Smooth muscle cell of the pulmonary artery (primary cell): ENCODE measurements around the gene MST1R. TPM values are rescaled to one million over a fixed set of nuclear protein-coding genes. Genes with fewer than 3 reads are reported as not detected.

Source experiments
- total RNA-seq: library from RNA; depleted of rRNA; stranded (reverse); fragments of >200 nt; gene quantifications from 2 replicates; pipeline ENCODE4 v1.2.3, GENCODE V29; 2014

The MST1R gene
- 0.79 and 1.4 TPM in 2 replicates for total RNA-seq

DNA sequence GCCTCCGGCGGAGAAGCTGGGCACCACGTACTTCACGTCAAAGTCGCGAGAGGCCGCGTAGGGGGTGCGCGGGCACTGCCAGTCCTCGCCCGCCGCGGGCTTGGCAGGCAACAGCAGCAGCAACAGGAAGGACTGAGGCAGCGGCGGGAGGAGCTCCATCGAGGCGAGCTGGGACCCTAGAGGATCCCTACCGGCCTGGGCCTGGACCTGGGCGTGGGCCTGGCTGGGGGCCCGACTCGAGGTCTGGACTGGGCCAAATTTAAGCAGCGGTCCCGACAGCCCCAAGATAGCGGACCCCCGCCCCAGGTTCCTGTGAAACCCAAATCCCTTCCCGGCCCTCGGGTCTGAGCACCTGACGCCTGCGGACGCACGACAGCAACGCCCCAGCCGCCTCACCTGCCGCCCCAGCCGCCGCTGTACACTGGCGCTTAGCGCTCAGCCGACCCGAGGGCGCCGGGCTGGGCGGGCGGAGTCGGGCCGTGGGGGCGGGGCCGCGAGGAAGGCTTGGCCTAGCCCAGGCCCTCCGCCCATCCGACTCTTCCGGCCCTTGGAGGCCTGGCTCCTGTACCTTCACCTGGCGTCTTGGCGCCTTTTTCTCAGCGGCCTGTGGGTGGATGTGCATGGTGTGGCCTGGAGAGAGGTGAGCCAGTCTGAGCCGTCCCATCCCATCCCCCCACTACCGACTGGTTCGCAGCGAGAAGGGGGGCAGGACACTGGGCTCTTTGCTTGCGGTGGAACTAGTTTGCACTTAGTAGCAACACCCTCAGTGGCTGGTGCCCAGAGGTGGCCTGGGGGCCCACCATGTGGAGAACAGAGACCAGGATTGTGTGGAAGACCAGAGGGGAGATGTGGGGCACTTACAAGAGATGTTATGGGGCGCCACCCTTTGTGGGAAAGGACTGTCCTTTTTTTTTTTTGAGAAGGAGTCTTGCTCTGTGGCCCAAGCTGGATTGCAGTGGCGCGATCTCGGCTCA lies at the start of gene MST1R:
Gene MST1R (minus strand): TSS at position 423 of the 974 bp plus-strand sequence. CDS start 264 bp downstream, at position 159.

DNA sequence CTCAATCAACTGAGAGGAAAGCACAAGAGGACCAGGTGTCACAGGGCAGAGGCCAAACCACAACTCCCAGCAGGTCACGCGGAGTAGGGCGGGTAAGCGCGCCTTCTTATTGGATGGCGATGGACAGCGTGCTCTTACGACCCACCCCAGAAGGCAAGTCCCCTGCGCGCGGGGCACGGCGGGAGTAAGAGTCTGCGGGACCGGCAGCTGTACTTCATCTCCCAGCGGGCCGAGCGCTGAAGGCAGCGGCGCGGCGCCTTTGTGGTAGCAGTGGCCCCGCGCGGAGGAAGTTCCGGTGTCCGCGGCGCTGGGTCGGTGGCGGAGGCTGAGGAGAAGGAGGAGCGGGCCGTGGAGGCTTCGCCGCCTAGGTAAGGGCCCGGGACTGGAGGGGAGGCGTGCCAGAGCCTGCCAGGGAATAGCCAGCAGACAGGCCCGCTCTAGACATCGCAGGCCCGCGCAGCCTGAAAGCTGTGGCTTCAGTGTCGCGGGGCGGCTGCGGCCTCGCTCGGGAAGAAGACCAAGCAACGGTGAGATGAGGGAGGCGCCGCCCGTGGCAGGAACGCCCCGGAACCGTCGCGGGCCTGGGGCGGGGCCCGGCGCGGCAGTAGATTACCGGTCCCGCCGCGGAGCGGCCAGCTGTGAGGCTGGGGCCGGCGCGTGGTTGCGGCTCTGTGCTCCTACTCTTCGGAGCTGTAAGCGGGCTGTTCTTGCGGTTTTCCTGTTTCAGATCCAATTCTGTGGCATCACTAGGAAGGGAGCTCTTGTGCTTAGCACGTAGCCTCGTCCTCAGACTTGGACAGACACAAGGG lies 36.4 kb upstream of the MST1R start, which contains the start of gene RBM6:
Gene RBM6 (plus strand): TSS at position 293 of the 809 bp plus-strand sequence. CDS start 22,492 bp downstream, outside the sequence.

DNA sequence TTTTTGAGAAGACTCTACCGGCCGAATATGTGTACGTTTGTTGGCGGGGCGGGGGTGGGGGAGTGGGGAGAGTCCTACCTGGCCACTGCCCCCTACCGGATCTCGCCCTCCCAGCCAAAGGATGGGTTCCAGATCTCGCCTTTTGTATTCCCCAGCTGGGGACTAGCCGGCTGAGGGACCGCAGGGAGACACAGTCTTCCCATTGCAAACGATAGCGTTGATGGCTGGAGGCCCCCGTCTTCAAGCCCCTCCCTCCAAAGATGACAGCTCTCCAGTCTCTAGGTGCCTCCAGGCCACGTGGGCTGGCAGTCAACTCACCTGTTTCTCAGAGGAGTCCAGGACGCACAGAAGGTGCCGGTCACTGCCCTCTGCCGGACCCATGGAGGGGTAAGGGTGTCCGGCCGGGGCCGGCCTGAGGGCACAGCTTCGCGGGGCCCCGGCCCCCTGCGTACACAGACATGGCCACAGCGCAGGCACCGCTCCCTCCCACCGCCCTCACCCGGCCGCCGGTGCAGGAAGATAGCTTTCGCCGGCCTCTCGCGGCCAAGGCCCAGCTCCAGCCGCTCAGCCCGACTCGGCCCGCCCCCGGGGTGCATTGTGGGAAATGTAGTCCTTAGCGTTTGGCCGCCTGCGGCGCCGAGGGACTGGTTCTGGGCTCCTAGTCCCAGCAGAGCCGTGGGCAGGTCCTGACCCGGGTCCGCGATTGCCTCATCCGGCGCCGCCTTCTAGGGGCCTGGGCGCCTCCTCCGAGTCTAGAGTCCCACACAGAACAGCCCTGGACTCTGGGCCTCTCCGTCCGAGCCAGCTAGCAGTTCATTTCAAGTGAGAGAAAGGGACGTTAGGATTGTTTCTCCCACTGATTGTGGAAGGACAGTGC lies 25.9 kb upstream of the MST1R start, which contains the start of gene MON1A:
Gene MON1A (minus strand): TSS at position 521 of the 877 bp plus-strand sequence. CDS start 16,465 bp downstream, outside the sequence.

DNA sequence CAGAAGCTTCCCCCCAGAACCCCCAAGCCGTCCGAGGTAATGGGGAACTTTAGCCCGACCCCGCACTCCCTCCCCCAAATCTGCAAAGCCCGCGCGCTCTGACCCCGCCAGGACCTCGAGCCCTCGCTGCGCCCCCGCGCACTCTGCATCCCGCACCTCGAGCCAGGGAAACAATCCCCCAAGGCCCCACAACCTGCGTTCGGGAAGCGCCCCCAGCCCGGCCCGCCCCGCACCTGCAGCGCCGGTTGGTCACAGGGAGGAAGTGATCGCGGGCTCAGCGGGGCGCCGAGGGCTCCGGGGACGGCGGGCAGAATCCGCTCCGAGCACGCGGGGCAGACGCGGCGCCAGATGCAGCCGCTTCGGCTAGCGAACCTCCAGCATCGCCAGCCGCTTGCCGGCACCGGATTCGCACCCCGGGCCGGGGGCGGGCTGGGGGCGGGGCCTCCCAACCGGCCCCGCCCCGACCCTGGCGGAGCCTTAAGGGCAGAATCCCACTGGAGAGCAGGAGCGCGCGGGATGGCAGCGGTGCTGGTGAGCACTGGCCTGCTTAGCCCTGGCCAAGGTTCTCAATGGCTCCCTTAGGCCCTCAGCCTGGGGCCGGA lies 34.0 kb downstream of the MST1R start, which contains the start of gene CAMKV:
Gene CAMKV (minus strand): TSS at position 382 of the 602 bp plus-strand sequence. CDS start 7,518 bp downstream, outside the sequence.

DNA sequence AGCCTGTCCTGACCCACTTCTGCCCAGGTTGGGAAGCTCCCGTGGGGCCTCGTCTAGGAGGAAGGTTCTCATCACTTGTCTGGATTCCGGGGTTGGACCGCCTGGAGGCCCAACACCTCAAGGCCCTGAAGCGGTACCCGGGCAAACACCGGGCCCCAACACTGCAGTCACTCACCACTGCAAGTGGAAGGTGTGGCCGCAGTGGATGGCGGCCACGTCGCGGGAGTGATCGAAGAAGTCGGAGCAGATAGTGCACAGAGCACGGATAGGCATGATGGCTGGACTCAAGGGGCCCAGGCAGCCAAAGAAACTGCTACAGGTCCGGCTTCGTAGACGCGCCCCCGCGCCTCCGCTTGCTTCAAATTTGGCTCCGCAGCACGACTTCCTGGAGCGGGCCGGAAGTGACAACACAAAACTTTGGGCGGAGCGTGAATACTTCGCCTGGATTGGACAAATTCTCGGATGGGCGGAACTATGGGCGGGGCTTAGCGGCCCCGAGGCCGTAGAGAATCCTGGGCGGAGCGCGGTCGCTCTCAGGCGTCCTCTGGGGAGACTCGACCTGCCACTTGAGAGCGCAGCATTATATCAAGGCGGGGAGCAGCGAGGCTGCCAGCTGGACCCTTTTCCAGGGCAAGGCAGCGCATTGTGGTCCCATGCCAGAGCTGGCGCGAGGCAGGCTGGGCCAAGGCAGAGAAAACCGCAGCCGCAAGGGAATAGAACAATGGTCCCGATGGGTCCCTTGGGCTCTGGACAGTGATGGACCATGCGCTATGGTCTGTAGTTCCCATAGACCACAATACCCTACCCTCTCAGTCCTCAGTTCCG lies 47.3 kb downstream of the MST1R start, which contains the start of gene TRAIP:
Gene TRAIP (minus strand): TSS at position 384 of the 825 bp plus-strand sequence. CDS start 111 bp downstream, at position 273.

Other genes starting within 250 kb of the MST1R start
- gene APEH, start 229.5 kb downstream of the MST1R start, total RNA-seq: 96.8 and 122 TPM in 2 replicates
- 5.4 and 13.2 TPM in 2 replicates for gene MST1, start 214.4 kb downstream of the MST1R start, total RNA-seq
- gene RNF123, start 214.3 kb downstream of the MST1R start, total RNA-seq: 32.1 and 38.6 TPM in 2 replicates
- gene AMIGO3, start 184.2 kb downstream of the MST1R start, total RNA-seq: not detected in 2 replicates
- 31.1 and 35.7 TPM in 2 replicates for gene GMPPB, start 179.9 kb downstream of the MST1R start, total RNA-seq
- 51.4 and 55.1 TPM in 2 replicates for gene IP6K1, start 117.3 kb downstream of the MST1R start, total RNA-seq
- gene CDHR4, start 104.0 kb downstream of the MST1R start, total RNA-seq: 0.07 TPM in 1 of 2 replicates, not detected in the other
- 5.1 and 5.7 TPM in 2 replicates for gene INKA1, start 100.6 kb downstream of the MST1R start, total RNA-seq
- 51.1 and 54.4 TPM in 2 replicates for gene UBA7, start 89.9 kb downstream of the MST1R start, total RNA-seq
- gene TRAIP, start 47.3 kb downstream of the MST1R start, total RNA-seq: 1.8 and 3.3 TPM in 2 replicates
- not detected in 2 replicates for gene CAMKV, start 34.0 kb downstream of the MST1R start, total RNA-seq
- 12.7 and 14.6 TPM in 2 replicates for gene MON1A, start 25.9 kb upstream of the MST1R start, total RNA-seq
- gene RBM6, start 36.3 kb upstream of the MST1R start, total RNA-seq: 40.1 and 40.9 TPM in 2 replicates
- gene RBM5, start 185.0 kb upstream of the MST1R start, total RNA-seq: 120 and 131 TPM in 2 replicates